Prostate gland (tissue), 2 donors: ENCODE measurements around the gene ZNF226.

Experiments
- CTCF ChIP-seq, 4 experiments: fragments of 200-600 bp in 2 of 4; fragments of 450-650 bp in 2 of 4; sonication (generic) in 2 of 4; IDR thresholded peaks; 1 replicate in 3 of 4; 2 replicates in 1 of 4; pipeline ENCODE4 v1.5.1; 2016 to 2019; ENCODE audit warnings: antibody characterized with exemption in 4 of 4, mild to moderate bottlenecking in 2 of 4, moderate library complexity in 2 of 4
- POLR2A ChIP-seq: fragments of 450-650 bp; IDR thresholded peaks from one replicate; pipeline ENCODE4 v1.6.1; 2016; ENCODE audit warnings: antibody characterized with exemption, mild to moderate bottlenecking
- POLR2AphosphoS5 ChIP-seq: sonication (generic); formaldehyde crosslinking; IDR thresholded peaks from one replicate; pipeline ENCODE4 v1.6.1; 2017; ENCODE audit warnings: antibody characterized with exemption

GRCh38 chr19:44164327-44164672 lies 600 bp upstream of the ZNF226 start:
- no peak for TF ChIP-seq POLR2A
- no peak for TF ChIP-seq CTCF (IDR thresholded peaks at IDR 0.05)
- TF ChIP-seq POLR2AphosphoS5, result no peak
